Retinal pigment epithelial cell (primary cell): ENCODE results near the gene C2CD2.

Source experiments
- DNase-seq: peaks from one replicate; pipeline ENCODE4 v3.0.0-alpha.2; 2010; ENCODE audit warnings: low read depth
- H3K4me3 ChIP-seq: 2 replicates; pipeline ENCODE4 v1.5.1; 2011; ENCODE audit warnings: mild to moderate bottlenecking, low read length, control low read depth, moderate library complexity
- CTCF ChIP-seq: conservative IDR thresholded peaks from 2 replicates; pipeline ENCODE4 v1.5.1; 2011; ENCODE audit warnings: low read depth, low read length, control low read depth, inconsistent platforms

The C2CD2 gene

DNA sequence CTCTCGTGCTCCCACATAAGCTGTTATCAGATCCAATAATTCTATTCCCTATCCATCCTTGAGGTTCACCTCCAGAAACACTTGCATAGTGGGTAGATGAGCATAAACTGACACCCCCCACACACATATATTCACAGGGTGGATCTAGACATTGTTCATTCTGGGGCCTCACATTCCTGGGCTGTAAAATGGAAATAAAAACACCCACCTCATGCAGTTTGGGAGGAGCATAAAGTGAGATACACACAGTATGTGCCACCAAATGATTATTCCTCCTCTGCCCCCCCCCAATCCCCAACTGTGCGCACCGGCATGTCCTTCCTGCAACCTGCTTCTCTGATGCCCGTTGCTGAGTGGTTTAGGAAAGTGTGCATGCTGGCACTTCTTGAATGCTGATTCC, 92.6 kb downstream of the C2CD2 start:
- H3K4me3 ChIP-seq, result no peak overlapping the region
- DNase-seq, result no peak
- no peak for TF ChIP-seq CTCF

GRCh38 chr21:41859297-41859980, 94.4 kb downstream of the C2CD2 start:
- DNase-seq, result no peak
- no peak overlapping the region for H3K4me3 ChIP-seq
- no peak for TF ChIP-seq CTCF

- no peak for TF ChIP-seq CTCF
- no peak overlapping the region for H3K4me3 ChIP-seq
- DNase-seq, result no peak
These were observed 95.1 kb downstream of the C2CD2 start for GRCh38 chr21:41858466-41859296.

DNA sequence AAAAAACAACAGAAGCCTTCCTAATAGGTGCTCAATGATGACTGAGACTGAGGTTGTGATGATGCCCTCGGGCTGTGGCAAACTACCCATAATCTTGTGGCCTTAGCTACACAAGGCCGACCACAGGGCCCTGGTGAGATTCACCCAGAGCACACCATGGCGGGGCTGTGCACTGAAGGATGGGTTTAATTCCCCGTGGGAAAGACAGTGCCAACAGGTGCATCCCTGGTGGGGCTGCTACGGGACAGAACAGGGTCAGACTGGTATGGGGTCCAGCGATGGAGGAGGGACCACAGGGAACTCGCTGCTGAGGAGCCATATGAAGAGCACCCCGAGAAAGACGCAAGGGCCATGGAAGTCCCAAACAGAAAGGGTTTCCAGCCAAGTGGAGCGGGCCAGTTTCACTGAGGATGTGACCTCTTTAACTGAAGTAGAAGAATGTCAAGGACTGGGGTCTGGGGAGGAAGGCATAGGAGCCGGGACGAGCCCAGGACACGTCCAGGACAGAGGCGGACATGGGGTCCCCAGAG, 96.0 kb downstream of the C2CD2 start:
- no peak for TF ChIP-seq CTCF
- H3K4me3 ChIP-seq, result no peak overlapping the region
- no peak for DNase-seq

DNA sequence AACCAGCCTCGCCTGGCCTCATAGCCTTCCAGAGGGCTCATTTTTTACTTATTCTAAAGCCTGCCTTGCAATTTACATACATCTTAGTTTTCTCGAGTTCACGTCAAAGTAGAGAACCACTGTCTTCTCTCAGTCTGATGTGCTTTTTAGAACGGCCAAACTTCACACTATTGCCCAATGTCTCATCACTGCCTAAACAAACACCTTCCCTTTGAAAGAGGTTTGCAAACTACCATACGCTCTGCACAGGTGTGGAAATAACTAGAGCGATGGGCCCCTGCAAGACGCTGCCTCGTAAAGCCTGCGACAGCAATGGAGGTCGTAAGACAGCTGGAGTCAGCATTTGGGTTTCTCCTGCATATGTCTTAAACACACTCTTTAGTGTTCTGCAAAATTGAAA, 97.2 kb downstream of the C2CD2 start:
- H3K4me3 ChIP-seq, result no peak overlapping the region
- TF ChIP-seq CTCF, result no peak
- DNase-seq, result no peak

DNA sequence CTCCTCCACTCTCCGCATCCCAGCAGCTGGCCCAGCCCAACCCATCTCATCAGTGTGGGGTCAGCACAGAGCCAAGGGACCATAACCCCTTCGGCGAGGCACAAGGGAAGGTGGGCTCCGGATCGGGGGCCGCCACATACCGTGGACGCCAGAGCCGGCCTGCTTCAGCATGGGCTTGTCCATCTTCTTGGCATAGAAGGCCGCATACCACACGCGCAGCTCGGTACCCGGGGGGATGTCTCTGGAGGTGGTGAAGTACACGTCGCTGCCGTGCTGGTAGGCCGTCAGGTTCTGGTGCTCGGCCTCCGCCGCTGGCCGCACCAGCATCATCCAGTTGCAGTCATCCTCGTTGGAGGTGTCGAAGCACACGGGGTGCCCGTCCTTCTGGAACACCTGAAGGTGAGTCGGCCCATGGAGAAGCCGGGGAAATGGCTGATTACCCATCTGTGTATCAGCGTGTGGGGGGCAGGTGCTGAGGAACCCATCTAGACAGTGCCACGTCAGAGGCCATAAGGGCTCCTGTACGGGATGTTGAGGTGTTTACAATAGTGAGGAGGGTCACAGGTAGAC, 99.3 kb downstream of the C2CD2 start:
- H3K4me3 ChIP-seq, result no peak overlapping the region
- TF ChIP-seq CTCF, result no peak
- DNase-seq, result no peak
